ENCODE data around the gene TUT7. TPM values are rescaled to one million over a fixed set of nuclear protein-coding genes. Genes with fewer than 3 reads are reported as not detected.
A peak's percentile ranks its signal among the peaks of the same experiment; 100 is the strongest.

TUT7 gene
- polyA plus RNA-seq, 2 donors = 23.5 to 35.4 TPM

GRCh38 chr9:86336058-86336457, 18.2 kb downstream of the TUT7 start:
- no peaks in the 10 kb centered on the region for H3K4me1 ChIP-seq (ENCODE audit: control insufficient read depth in 2 of 2, insufficient read depth in 2 of 2, low read length in 1 of 2)
- H3K4me3 ChIP-seq (ENCODE audit: low read depth in 1 of 2, low read length in 2 of 2) = no peak overlapping the region
- H3K36me3 ChIP-seq (ENCODE audit: control insufficient read depth in 2 of 2, insufficient read depth in 2 of 2, low read length in 1 of 2) = peaks cover 5 to 14% of the 10 kb centered on the region in 2 donors
- H3K27me3 ChIP-seq (ENCODE audit: control insufficient read depth in 1 of 2, insufficient read depth in 2 of 2, low read length in 2 of 2) = no peaks in the 10 kb centered on the region
- WGBS, 2 donors = 73 to 77% methylated on average over 1 of the region's 1 CpG
- no peak overlapping the region for H3K27ac ChIP-seq (ENCODE audit: low read depth in 2 of 2, low read length in 1 of 2)
- no peaks in the 10 kb centered on the region for H3K9me3 ChIP-seq (ENCODE audit: control insufficient read depth in 2 of 2, insufficient read depth in 1 of 2, low read depth in 1 of 2, low read length in 1 of 2)

GRCh38 chr9:86333651-86334050, 20.6 kb downstream of the TUT7 start:
- Histone ChIP-seq H3K36me3 (ENCODE audit: control insufficient read depth in 2 of 2, insufficient read depth in 2 of 2, low read length in 1 of 2) (peaks cover 2 to 14% of the 10 kb centered on the region in 2 donors), H3K4me1 (ENCODE audit: control insufficient read depth in 2 of 2, insufficient read depth in 2 of 2, low read length in 1 of 2) (no peaks in the 10 kb centered on the region), H3K9me3 (ENCODE audit: control insufficient read depth in 2 of 2, insufficient read depth in 1 of 2, low read depth in 1 of 2, low read length in 1 of 2) (no peaks in the 10 kb centered on the region), H3K27ac (ENCODE audit: low read depth in 2 of 2, low read length in 1 of 2) (no peak overlapping the region), H3K4me3 (ENCODE audit: low read depth in 1 of 2, low read length in 2 of 2) (no peak overlapping the region), H3K27me3 (ENCODE audit: control insufficient read depth in 1 of 2, insufficient read depth in 2 of 2, low read length in 2 of 2) (no peaks in the 10 kb centered on the region)
- 69 to 82% methylated on average over 2 of the region's 2 CpGs for WGBS, 2 donors

GRCh38 chr9:86330186-86330585, 24.0 kb downstream of the TUT7 start:
- H3K27me3 ChIP-seq (ENCODE audit: control insufficient read depth in 1 of 2, insufficient read depth in 2 of 2, low read length in 2 of 2) = no peaks in the 10 kb centered on the region
- no peaks in the 10 kb centered on the region for H3K9me3 ChIP-seq (ENCODE audit: control insufficient read depth in 2 of 2, insufficient read depth in 1 of 2, low read depth in 1 of 2, low read length in 1 of 2)
- H3K27ac ChIP-seq (ENCODE audit: low read depth in 2 of 2, low read length in 1 of 2) = no peak overlapping the region
- no peaks in the 10 kb centered on the region for H3K4me1 ChIP-seq (ENCODE audit: control insufficient read depth in 2 of 2, insufficient read depth in 2 of 2, low read length in 1 of 2)
- no peak overlapping the region for H3K4me3 ChIP-seq (ENCODE audit: low read depth in 1 of 2, low read length in 2 of 2)
- 82 to 89% methylated on average over 5 of the region's 5 CpGs for WGBS, 2 donors
- peaks cover 7 to 14% of the 10 kb centered on the region in 2 donors for H3K36me3 ChIP-seq (ENCODE audit: control insufficient read depth in 2 of 2, insufficient read depth in 2 of 2, low read length in 1 of 2)

- 91 to 94% methylated on average over 1 of the region's 1 CpG for WGBS, 2 donors
- no peak overlapping the region for H3K4me3 ChIP-seq (ENCODE audit: low read depth in 1 of 2, low read length in 2 of 2)
- no peaks in the 10 kb centered on the region for H3K4me1 ChIP-seq (ENCODE audit: control insufficient read depth in 2 of 2, insufficient read depth in 2 of 2, low read length in 1 of 2)
- H3K27ac ChIP-seq (ENCODE audit: low read depth in 2 of 2, low read length in 1 of 2) = no peak overlapping the region
- H3K36me3 ChIP-seq (ENCODE audit: control insufficient read depth in 2 of 2, insufficient read depth in 2 of 2, low read length in 1 of 2) = peaks cover 7 to 13% of the 10 kb centered on the region in 2 donors
- no peaks in the 10 kb centered on the region for H3K27me3 ChIP-seq (ENCODE audit: control insufficient read depth in 1 of 2, insufficient read depth in 2 of 2, low read length in 2 of 2)
- no peaks in the 10 kb centered on the region for H3K9me3 ChIP-seq (ENCODE audit: control insufficient read depth in 2 of 2, insufficient read depth in 1 of 2, low read depth in 1 of 2, low read length in 1 of 2)
These were observed 24.6 kb downstream of the TUT7 start for GRCh38 chr9:86329649-86330048.

GRCh38 chr9:86328156-86328555, 26.1 kb downstream of the TUT7 start:
- WGBS, 2 donors = 72 to 74% methylated on average over 4 of the region's 4 CpGs

GRCh38 chr9:86326536-86326935, 27.7 kb downstream of the TUT7 start:
- WGBS, 2 donors = 88 to 93% methylated on average over 3 of the region's 3 CpGs
- H3K27ac ChIP-seq (ENCODE audit: low read depth in 2 of 2, low read length in 1 of 2) = no peak overlapping the region
- H3K36me3 ChIP-seq (ENCODE audit: control insufficient read depth in 2 of 2, insufficient read depth in 2 of 2, low read length in 1 of 2) = peaks cover 10 to 17% of the 10 kb centered on the region in 2 donors
- H3K4me3 ChIP-seq (ENCODE audit: low read depth in 1 of 2, low read length in 2 of 2) = no peak overlapping the region
- H3K9me3 ChIP-seq (ENCODE audit: control insufficient read depth in 2 of 2, insufficient read depth in 1 of 2, low read depth in 1 of 2, low read length in 1 of 2) = no peaks in the 10 kb centered on the region
- peaks cover 0 to 2% of the 10 kb centered on the region in 2 donors for H3K4me1 ChIP-seq (ENCODE audit: control insufficient read depth in 2 of 2, insufficient read depth in 2 of 2, low read length in 1 of 2)
- no peaks in the 10 kb centered on the region for H3K27me3 ChIP-seq (ENCODE audit: control insufficient read depth in 1 of 2, insufficient read depth in 2 of 2, low read length in 2 of 2)

More at GRCh38 chr9:86328156-86328555, 26.1 kb downstream of the TUT7 start:
- Histone ChIP-seq H3K36me3 (ENCODE audit: control insufficient read depth in 2 of 2, insufficient read depth in 2 of 2, low read length in 1 of 2) (peaks cover 7 to 11% of the 10 kb centered on the region in 2 donors), H3K9me3 (ENCODE audit: control insufficient read depth in 2 of 2, insufficient read depth in 1 of 2, low read depth in 1 of 2, low read length in 1 of 2) (no peaks in the 10 kb centered on the region), H3K27me3 (ENCODE audit: control insufficient read depth in 1 of 2, insufficient read depth in 2 of 2, low read length in 2 of 2) (no peaks in the 10 kb centered on the region), H3K4me1 (ENCODE audit: control insufficient read depth in 2 of 2, insufficient read depth in 2 of 2, low read length in 1 of 2) (no peaks in the 10 kb centered on the region), H3K27ac (ENCODE audit: low read depth in 2 of 2, low read length in 1 of 2) (no peak overlapping the region), H3K4me3 (ENCODE audit: low read depth in 1 of 2, low read length in 2 of 2) (no peak overlapping the region)

- WGBS, 2 donors = 91 to 94% methylated on average over 1 of the region's 1 CpG
- H3K36me3 ChIP-seq (ENCODE audit: control insufficient read depth in 2 of 2, insufficient read depth in 2 of 2, low read length in 1 of 2) = peaks cover 15 to 17% of the 10 kb centered on the region in 2 donors
- H3K27ac ChIP-seq (ENCODE audit: low read depth in 2 of 2, low read length in 1 of 2) = no peak overlapping the region
- H3K4me3 ChIP-seq (ENCODE audit: low read depth in 1 of 2, low read length in 2 of 2) = no peak overlapping the region
- no peaks in the 10 kb centered on the region for H3K9me3 ChIP-seq (ENCODE audit: control insufficient read depth in 2 of 2, insufficient read depth in 1 of 2, low read depth in 1 of 2, low read length in 1 of 2)
- H3K27me3 ChIP-seq (ENCODE audit: control insufficient read depth in 1 of 2, insufficient read depth in 2 of 2, low read length in 2 of 2) = no peaks in the 10 kb centered on the region
- peaks cover 0 to 2% of the 10 kb centered on the region in 2 donors for H3K4me1 ChIP-seq (ENCODE audit: control insufficient read depth in 2 of 2, insufficient read depth in 2 of 2, low read length in 1 of 2)
These were observed 29.3 kb downstream of the TUT7 start for GRCh38 chr9:86324901-86325300.

- Histone ChIP-seq H3K4me1 (ENCODE audit: control insufficient read depth in 2 of 2, insufficient read depth in 2 of 2, low read length in 1 of 2) (peaks cover 0 to 2% of the 10 kb centered on the region in 2 donors), H3K27ac (ENCODE audit: low read depth in 2 of 2, low read length in 1 of 2) (peak overlapping the region; percentile 7 to 11), H3K36me3 (ENCODE audit: control insufficient read depth in 2 of 2, insufficient read depth in 2 of 2, low read length in 1 of 2) (peaks cover 15 to 17% of the 10 kb centered on the region in 2 donors), H3K4me3 (ENCODE audit: low read depth in 1 of 2, low read length in 2 of 2) (no peak overlapping the region), H3K9me3 (ENCODE audit: control insufficient read depth in 2 of 2, insufficient read depth in 1 of 2, low read depth in 1 of 2, low read length in 1 of 2) (no peaks in the 10 kb centered on the region), H3K27me3 (ENCODE audit: control insufficient read depth in 1 of 2, insufficient read depth in 2 of 2, low read length in 2 of 2) (no peaks in the 10 kb centered on the region)
- 60 to 72% methylated on average over 2 of the region's 2 CpGs for WGBS, 2 donors
These were observed 29.9 kb downstream of the TUT7 start for GRCh38 chr9:86324308-86324707.

GRCh38 chr9:86322973-86323644, 31.1 kb downstream of the TUT7 start:
- Histone ChIP-seq H3K36me3 (ENCODE audit: control insufficient read depth in 2 of 2, insufficient read depth in 2 of 2, low read length in 1 of 2) (peaks cover 19 to 23% of the 10 kb centered on the region in 2 donors), H3K27ac (ENCODE audit: low read depth in 2 of 2, low read length in 1 of 2) (peak overlapping the region; percentile 31 to 42), H3K9me3 (ENCODE audit: control insufficient read depth in 2 of 2, insufficient read depth in 1 of 2, low read depth in 1 of 2, low read length in 1 of 2) (no peaks in the 10 kb centered on the region), H3K4me1 (ENCODE audit: control insufficient read depth in 2 of 2, insufficient read depth in 2 of 2, low read length in 1 of 2) (peaks cover 0 to 2% of the 10 kb centered on the region in 2 donors), H3K4me3 (ENCODE audit: low read depth in 1 of 2, low read length in 2 of 2) (no peak overlapping the region), H3K27me3 (ENCODE audit: control insufficient read depth in 1 of 2, insufficient read depth in 2 of 2, low read length in 2 of 2) (no peaks in the 10 kb centered on the region)
- WGBS, 2 donors = 71% methylated on average over 8 of the region's 8 CpGs

GRCh38 chr9:86321373-86321772, 32.8 kb downstream of the TUT7 start:
- Histone ChIP-seq H3K4me1 (ENCODE audit: control insufficient read depth in 2 of 2, insufficient read depth in 2 of 2, low read length in 1 of 2) (peaks cover 0 to 2% of the 10 kb centered on the region in 2 donors), H3K27me3 (ENCODE audit: control insufficient read depth in 1 of 2, insufficient read depth in 2 of 2, low read length in 2 of 2) (no peaks in the 10 kb centered on the region), H3K27ac (ENCODE audit: low read depth in 2 of 2, low read length in 1 of 2) (no peak overlapping the region), H3K4me3 (ENCODE audit: low read depth in 1 of 2, low read length in 2 of 2) (no peak overlapping the region), H3K9me3 (ENCODE audit: control insufficient read depth in 2 of 2, insufficient read depth in 1 of 2, low read depth in 1 of 2, low read length in 1 of 2) (no peaks in the 10 kb centered on the region), H3K36me3 (ENCODE audit: control insufficient read depth in 2 of 2, insufficient read depth in 2 of 2, low read length in 1 of 2) (peaks cover 20 to 21% of the 10 kb centered on the region in 2 donors)
- WGBS, 2 donors = 67 to 77% methylated on average over 5 of the region's 5 CpGs
